Epithelial cell of esophagus (primary cell): Measurements from ENCODE around the gene RNF152.

Experiments used
- DNase-seq: peaks from one replicate; pipeline ENCODE4 v3.0.0; 2010; ENCODE audit warnings: low read depth
- H3K4me3 ChIP-seq: 2 replicates; pipeline ENCODE4 v1.5.1; 2011; ENCODE audit warnings: mild to moderate bottlenecking, low read length, control low read depth
- TF ChIP-seq, protein P1 (sequence below): IDR thresholded peaks from 2 replicates; pipeline ENCODE4 v1.5.1; 2011; ENCODE audit warnings: low read depth, mild to moderate bottlenecking, low read length, control low read depth, inconsistent platforms; ENCODE audit not compliant: insufficient read depth; ENCODE audit errors: missing control alignments

RNF152 gene

DNA sequence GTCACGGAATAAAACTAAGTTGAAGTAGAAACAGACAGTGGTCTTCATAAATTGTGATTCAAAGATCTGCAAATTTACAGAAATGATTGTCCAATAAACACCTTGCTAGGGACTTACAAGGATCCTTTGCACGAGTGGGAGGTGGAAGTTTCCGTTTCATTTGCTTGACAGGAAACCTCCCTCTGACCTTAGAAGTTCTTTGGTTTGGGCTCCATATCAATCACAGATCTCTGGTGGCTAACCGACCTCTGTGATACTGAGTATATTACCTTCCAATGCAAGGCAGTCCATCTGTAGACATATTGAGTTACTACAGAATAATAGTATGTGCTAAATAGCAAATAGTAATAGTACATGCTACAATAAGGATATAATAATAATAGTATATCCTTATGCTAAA lies 33.7 kb upstream of the RNF152 start:
- TF ChIP-seq, protein P1, sequence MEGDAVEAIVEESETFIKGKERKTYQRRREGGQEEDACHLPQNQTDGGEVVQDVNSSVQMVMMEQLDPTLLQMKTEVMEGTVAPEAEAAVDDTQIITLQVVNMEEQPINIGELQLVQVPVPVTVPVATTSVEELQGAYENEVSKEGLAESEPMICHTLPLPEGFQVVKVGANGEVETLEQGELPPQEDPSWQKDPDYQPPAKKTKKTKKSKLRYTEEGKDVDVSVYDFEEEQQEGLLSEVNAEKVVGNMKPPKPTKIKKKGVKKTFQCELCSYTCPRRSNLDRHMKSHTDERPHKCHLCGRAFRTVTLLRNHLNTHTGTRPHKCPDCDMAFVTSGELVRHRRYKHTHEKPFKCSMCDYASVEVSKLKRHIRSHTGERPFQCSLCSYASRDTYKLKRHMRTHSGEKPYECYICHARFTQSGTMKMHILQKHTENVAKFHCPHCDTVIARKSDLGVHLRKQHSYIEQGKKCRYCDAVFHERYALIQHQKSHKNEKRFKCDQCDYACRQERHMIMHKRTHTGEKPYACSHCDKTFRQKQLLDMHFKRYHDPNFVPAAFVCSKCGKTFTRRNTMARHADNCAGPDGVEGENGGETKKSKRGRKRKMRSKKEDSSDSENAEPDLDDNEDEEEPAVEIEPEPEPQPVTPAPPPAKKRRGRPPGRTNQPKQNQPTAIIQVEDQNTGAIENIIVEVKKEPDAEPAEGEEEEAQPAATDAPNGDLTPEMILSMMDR, result no peak
- no peak overlapping the region for H3K4me3 ChIP-seq
- no peak for DNase-seq

- H3K4me3 ChIP-seq, result no peak overlapping the region
- DNase-seq, result no peak
- TF ChIP-seq, protein P1, result no peak
These were observed 31.7 kb upstream of the RNF152 start for GRCh38 chr18:61924550-61924949.

DNA sequence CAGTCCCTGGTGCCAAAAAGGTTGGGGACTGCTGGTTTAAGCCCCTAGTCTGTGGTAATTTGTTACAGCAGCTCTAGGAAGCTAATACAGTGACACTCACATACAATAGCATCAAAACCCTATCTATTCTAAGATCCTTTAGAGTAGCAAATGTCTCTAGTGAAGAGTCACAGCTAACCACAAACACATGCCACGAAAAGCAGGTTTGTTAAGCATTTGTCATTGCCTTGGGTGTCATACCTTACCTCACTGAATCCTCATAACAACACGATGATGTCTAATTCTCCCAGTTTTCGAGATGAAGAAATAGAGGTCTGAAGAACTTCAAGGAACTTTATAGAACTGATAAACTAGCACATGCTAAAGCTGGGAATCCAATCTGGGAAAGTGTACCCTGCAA lies 29.6 kb upstream of the RNF152 start:
- H3K4me3 ChIP-seq, result no peak overlapping the region
- TF ChIP-seq, protein P1, result no peak
- DNase-seq, result peak; percentile 55

- peak; percentile 17 for DNase-seq
- TF ChIP-seq, protein P1, result no peak
- H3K4me3 ChIP-seq, result no peak overlapping the region
These were observed 28.9 kb upstream of the RNF152 start for GRCh38 chr18:61921621-61922235.

- DNase-seq, result no peak
- TF ChIP-seq, protein P1, result no peak
- no peak overlapping the region for H3K4me3 ChIP-seq
These were observed 25.0 kb upstream of the RNF152 start for GRCh38 chr18:61917818-61918217.

DNA sequence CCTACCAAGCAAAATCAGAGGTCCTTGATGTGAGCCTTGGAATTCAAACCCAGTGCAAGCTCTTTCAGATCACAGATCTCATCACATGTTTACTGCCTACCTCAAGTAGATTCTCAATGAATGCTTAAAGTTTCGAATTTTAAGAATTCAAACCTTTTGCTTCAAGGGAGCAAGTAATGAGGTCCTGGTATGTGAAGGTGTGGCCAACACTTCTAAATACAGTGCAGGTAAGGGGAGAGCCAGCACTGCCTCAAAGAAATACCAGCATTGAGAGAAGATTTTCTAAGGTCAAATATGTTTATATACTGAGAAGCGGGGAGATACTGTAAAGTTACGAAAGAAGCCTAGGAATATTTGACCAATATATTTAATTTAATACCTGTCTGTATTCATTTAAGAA lies 19.7 kb upstream of the RNF152 start:
- no peak for DNase-seq
- TF ChIP-seq, protein P1, result no peak
- H3K4me3 ChIP-seq, result no peak overlapping the region

- no peak for DNase-seq
These were observed 17.3 kb upstream of the RNF152 start for GRCh38 chr18:61910101-61910500.

More at GRCh38 chr18:61910101-61910500, 17.3 kb upstream of the RNF152 start:
- TF ChIP-seq, protein P1, result no peak
- no peak overlapping the region for H3K4me3 ChIP-seq
